Smooth muscle cell (in vitro differentiated cells): Measurements from ENCODE around the gene PTCHD1. TPM values are rescaled to one million over a fixed set of nuclear protein-coding genes. Genes with fewer than 3 reads are reported as not detected.

Experiments
- DNase-seq: peaks from one replicate; lab custom pipeline; 2025; ENCODE audit not compliant: unreplicated experiment; lab: John Stamatoyannopoulos, UW
- H2AFZ ChIP-seq: fragments of 200-600 bp; sonication (generic); 2 replicates; pipeline ENCODE4 v1.6.0; 2016; ENCODE audit warnings: antibody characterized with exemption, low read depth, mild to moderate bottlenecking
- H3F3A ChIP-seq: fragments of 200-600 bp; sonication (generic); 2 replicates; pipeline ENCODE4 v1.6.0; 2017; ENCODE audit warnings: antibody characterized with exemption, low read depth
- H3K27ac ChIP-seq: fragments of 200-600 bp; sonication (generic); 2 replicates; pipeline ENCODE4 v1.5.1; 2016; ENCODE audit warnings: low read depth, mild to moderate bottlenecking
- H3K27me3 ChIP-seq: fragments of 200-600 bp; sonication (generic); 2 replicates; pipeline ENCODE4 v1.6.1; 2016; ENCODE audit warnings: low read depth, mild to moderate bottlenecking
- H3K36me3 ChIP-seq: fragments of 200-600 bp; sonication (generic); 2 replicates; pipeline ENCODE4 v1.5.1; 2016; ENCODE audit warnings: low read depth
- H3K4me1 ChIP-seq: fragments of 200-600 bp; sonication (generic); 2 replicates; pipeline ENCODE4 v1.5.1; 2016; ENCODE audit warnings: low read depth
- H3K4me2 ChIP-seq: fragments of 200-600 bp; sonication (generic); 2 replicates; pipeline ENCODE4 v1.6.0; 2016; ENCODE audit warnings: mild to moderate bottlenecking
- H3K4me3 ChIP-seq: fragments of 200-600 bp; sonication (generic); 2 replicates; pipeline ENCODE4 v1.5.1; 2016; ENCODE audit warnings: mild to moderate bottlenecking
- H3K79me2 ChIP-seq: fragments of 200-600 bp; sonication (generic); 2 replicates; pipeline ENCODE4 v1.6.0; 2016; ENCODE audit warnings: low read depth, mild to moderate bottlenecking
- H3K9ac ChIP-seq: fragments of 200-600 bp; sonication (generic); 2 replicates; pipeline ENCODE4 v1.6.0; 2016; ENCODE audit warnings: low read depth
- H3K9me3 ChIP-seq: fragments of 200-600 bp; sonication (generic); replicated peaks from 2 replicates; pipeline ENCODE4 v1.5.1; 2016; ENCODE audit warnings: low read depth
- H4K20me1 ChIP-seq: fragments of 200-600 bp; sonication (generic); 2 replicates; pipeline ENCODE4 v1.6.0; 2016; ENCODE audit warnings: low read depth
- CTCF ChIP-seq: fragments of 200-600 bp; sonication (generic); IDR thresholded peaks from 2 replicates; pipeline ENCODE4 v1.5.1; 2017; ENCODE audit warnings: borderline replicate concordance, mild to moderate bottlenecking, antibody characterized with exemption; ENCODE audit not compliant: insufficient read depth, poor library complexity, severe bottlenecking
- WGBS: methylation state at CpG from one replicate; pipeline ENCODE4 v1.1.7; 2016; ENCODE audit warnings: low lambda C conversion rate; 5-methylcytosine and 5-hydroxymethylcytosine counted together
- polyA plus RNA-seq: library from polyadenylated mRNA; unstranded; fragments of >200 nt; fragmentation: Nextera tagmentation; extraction: Ambion mirVana; gene quantifications from 2 replicates; pipeline ENCODE4 v1.2.1, GENCODE V29; 2016
- total RNA-seq: library from RNA; depleted of rRNA; stranded (reverse); fragments of >200 nt; gene quantifications from 2 replicates; pipeline ENCODE4 v1.2.3, GENCODE V29; 2014

The PTCHD1 gene
- total and polyA plus RNA-seq, 2 experiments from 2014 or later = 0.40 to 0.87 TPM

- Histone ChIP-seq H3K4me3 (no peak overlapping the region), H3K9me3 (no peaks in the 10 kb centered on the region), H3K27ac (no peak overlapping the region), H3K4me1 (no peaks in the 10 kb centered on the region), H3K36me3 (no peaks in the 10 kb centered on the region), H3F3A (no peaks in the 10 kb centered on the region), H3K27me3 (no peaks in the 10 kb centered on the region), H4K20me1 (no peaks in the 10 kb centered on the region), H3K4me2 (no peak overlapping the region), H2AFZ (no peak overlapping the region), H3K79me2 (no peaks in the 10 kb centered on the region), H3K9ac (no peak overlapping the region)
- WGBS = 88% methylated on average over 6 of the region's 6 CpGs
- DNase-seq = no peak
- no peak for TF ChIP-seq CTCF
Observed at GRCh38 chrX:23356189-23356588, 21.5 kb downstream of the PTCHD1 start.

GRCh38 chrX:23364416-23364815, 29.8 kb downstream of the PTCHD1 start:
- no peaks in the 10 kb centered on the region for H3F3A ChIP-seq
- H3K4me2 ChIP-seq = no peak overlapping the region
- H3K9me3 ChIP-seq = no peaks in the 10 kb centered on the region
- TF ChIP-seq CTCF = no peak
- no peak overlapping the region for H3K9ac ChIP-seq
- H3K36me3 ChIP-seq = no peaks in the 10 kb centered on the region
- H3K4me3 ChIP-seq = no peak overlapping the region
- no peak overlapping the region for H3K27ac ChIP-seq
- no peak for DNase-seq
- 83% methylated on average over 3 of the region's 3 CpGs for WGBS
- H4K20me1 ChIP-seq = no peaks in the 10 kb centered on the region
- no peaks in the 10 kb centered on the region for H3K27me3 ChIP-seq
- H3K79me2 ChIP-seq = no peaks in the 10 kb centered on the region
- H2AFZ ChIP-seq = no peak overlapping the region
- no peaks in the 10 kb centered on the region for H3K4me1 ChIP-seq

- no peak for DNase-seq
- 91% methylated on average over 1 of the region's 1 CpG for WGBS
- H3K27me3 ChIP-seq = no peaks in the 10 kb centered on the region
- no peak for TF ChIP-seq CTCF
- no peak overlapping the region for H3K4me2 ChIP-seq
- no peaks in the 10 kb centered on the region for H3K36me3 ChIP-seq
- no peaks in the 10 kb centered on the region for H3K9me3 ChIP-seq
- H3K79me2 ChIP-seq = no peaks in the 10 kb centered on the region
- no peaks in the 10 kb centered on the region for H4K20me1 ChIP-seq
- H2AFZ ChIP-seq = no peak overlapping the region
- no peak overlapping the region for H3K4me3 ChIP-seq
- H3F3A ChIP-seq = no peaks in the 10 kb centered on the region
- no peaks in the 10 kb centered on the region for H3K4me1 ChIP-seq
- H3K27ac ChIP-seq = no peak overlapping the region
- no peak overlapping the region for H3K9ac ChIP-seq
Observed at GRCh38 chrX:23365541-23365940, 30.9 kb downstream of the PTCHD1 start.

GRCh38 chrX:23366914-23367313, 32.3 kb downstream of the PTCHD1 start:
- H3K27me3 ChIP-seq = no peaks in the 10 kb centered on the region
- H3K9me3 ChIP-seq = no peaks in the 10 kb centered on the region
- 77% methylated on average over 4 of the region's 4 CpGs for WGBS
- no peak overlapping the region for H3K27ac ChIP-seq
- no peak overlapping the region for H3K9ac ChIP-seq
- no peak overlapping the region for H3K4me3 ChIP-seq
- no peaks in the 10 kb centered on the region for H4K20me1 ChIP-seq
- TF ChIP-seq CTCF = no peak
- H3K4me2 ChIP-seq = no peak overlapping the region
- H3K79me2 ChIP-seq = no peaks in the 10 kb centered on the region
- no peaks in the 10 kb centered on the region for H3K4me1 ChIP-seq
- H3F3A ChIP-seq = no peaks in the 10 kb centered on the region
- no peak overlapping the region for H2AFZ ChIP-seq
- DNase-seq = no peak
- H3K36me3 ChIP-seq = no peaks in the 10 kb centered on the region
